ENCODE measurements around the gene SEMA5A.

SEMA5A gene

DNA sequence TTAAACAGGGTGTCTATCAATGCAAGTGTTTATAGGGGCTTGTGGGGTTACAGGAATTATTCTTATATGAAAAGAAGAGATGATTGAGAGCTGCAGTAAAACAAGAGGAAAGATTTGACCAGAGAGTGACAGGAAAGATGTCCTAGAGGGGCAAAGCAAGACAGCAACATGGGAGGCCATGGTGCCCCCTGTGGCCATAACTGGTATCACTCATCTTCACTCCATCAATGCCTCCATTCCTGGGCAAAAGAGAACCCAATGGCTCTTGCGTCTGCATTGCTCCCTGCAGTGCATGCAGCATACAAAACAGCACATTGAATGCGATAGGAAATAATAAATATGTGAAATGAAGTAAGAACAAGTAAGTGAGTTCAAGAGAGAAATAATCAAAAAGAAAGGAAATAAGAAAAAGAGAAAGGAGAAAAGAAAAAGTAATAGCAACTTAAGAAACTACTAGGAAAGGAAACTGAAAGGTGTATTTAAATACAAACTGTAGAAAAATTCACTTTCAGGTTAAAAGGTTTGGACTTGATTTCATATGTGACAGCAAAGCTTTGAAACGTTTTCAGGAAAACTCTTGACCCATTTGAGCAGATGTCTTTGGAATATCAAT lies 206.6 kb downstream of the SEMA5A start:
- H3K9me3 ChIP-seq (ENCODE audit: control insufficient read depth, insufficient read depth, low read depth, low read length): no peaks in the 10 kb centered on the region
- H3K4me3 ChIP-seq (ENCODE audit: low read depth, low read length): no peak overlapping the region
- H3K27ac ChIP-seq (ENCODE audit: extremely low read depth, low read depth, low read length): no peak overlapping the region
- TF ChIP-seq PRDM1 (tag by site-specific recombination; IDR thresholded peaks at IDR 0.05) (peak; percentile 73; the same call in 1 of the 2 replicates), ZNF350 (tag by site-specific recombination; IDR thresholded peaks at IDR 0.05) (no peak)
- no peaks in the 10 kb centered on the region for H3K36me3 ChIP-seq (ENCODE audit: control insufficient read depth in 2 of 2, insufficient read depth in 1 of 2, low read length in 2 of 2)
- ChIA-PET POLR2A (no interaction called here), CTCF (no interaction called here)
- H3K4me1 ChIP-seq (ENCODE audit: control insufficient read depth, insufficient read depth, low read length): no peaks in the 10 kb centered on the region

DNA sequence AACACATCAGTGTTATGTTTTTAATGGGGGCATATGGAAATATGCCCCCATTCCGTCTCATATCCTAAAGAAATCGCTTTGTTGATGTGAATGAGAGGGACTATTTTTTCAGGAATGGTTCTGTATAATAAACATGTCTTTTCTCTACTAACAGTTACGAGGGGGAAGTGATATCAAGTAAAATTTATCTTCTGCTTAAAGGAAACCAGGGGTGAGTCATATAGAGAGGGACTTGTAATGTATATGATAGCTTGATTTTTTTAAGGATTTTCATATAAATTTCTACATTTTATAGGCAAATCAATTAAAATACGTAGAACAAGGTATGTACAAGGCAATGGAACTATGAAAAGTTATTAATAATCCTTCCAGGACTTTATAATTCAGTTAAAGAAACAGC lies 207.1 kb downstream of the SEMA5A start:
- TF ChIP-seq ZNF501 (tag by site-specific recombination; IDR thresholded peaks at IDR 0.05) (no peak), PRDM1 (tag by site-specific recombination; IDR thresholded peaks at IDR 0.05) (no peak), KLF1 (tag by site-specific recombination; IDR thresholded peaks at IDR 0.05) (no peak), ZXDB (tag by site-specific recombination; IDR thresholded peaks at IDR 0.05) (no peak), SETDB1 (IDR thresholded peaks at IDR 0.05; ENCODE audit: insufficient read length, low read length) (no peak), ZNF768 (tag by site-specific recombination; IDR thresholded peaks at IDR 0.05) (no peak), ZNF394 (tag by site-specific recombination; IDR thresholded peaks at IDR 0.05; ENCODE audit: borderline replicate concordance) (no peak), ZNF48 (tag by site-specific recombination; IDR thresholded peaks at IDR 0.05) (no peak), MYNN (tag by site-specific recombination; IDR thresholded peaks at IDR 0.05; ENCODE audit: borderline replicate concordance) (no peak), ZNF324 (tag by site-specific recombination; IDR thresholded peaks at IDR 0.05) (no peak), ZNF585B (tag by site-specific recombination; IDR thresholded peaks at IDR 0.05) (no peak), ZNF785 (tag by site-specific recombination; IDR thresholded peaks at IDR 0.05) (no peak)
- TF ChIP-seq, protein P1, sequence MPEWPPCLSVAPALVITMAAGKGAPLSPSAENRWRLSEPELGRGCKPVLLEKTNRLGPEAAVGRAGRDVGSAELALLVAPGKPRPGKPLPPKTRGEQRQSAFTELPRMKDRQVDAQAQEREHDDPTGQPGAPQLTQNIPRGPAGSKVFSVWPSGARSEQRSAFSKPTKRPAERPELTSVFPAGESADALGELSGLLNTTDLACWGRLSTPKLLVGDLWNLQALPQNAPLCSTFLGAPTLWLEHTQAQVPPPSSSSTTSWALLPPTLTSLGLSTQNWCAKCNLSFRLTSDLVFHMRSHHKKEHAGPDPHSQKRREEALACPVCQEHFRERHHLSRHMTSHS (tag by site-specific recombination; IDR thresholded peaks at IDR 0.05): no peak
- no peaks in the 10 kb centered on the region for H3K4me1 ChIP-seq (ENCODE audit: control insufficient read depth, insufficient read depth, low read length)
- no peaks in the 10 kb centered on the region for H3K9me3 ChIP-seq (ENCODE audit: control insufficient read depth, insufficient read depth, low read depth, low read length)
- CTCF ChIA-PET: interaction anchor here (0.6 to 0.7 kb wide), 2 partner anchors 365 to 409 kb away, joined by 3 read pairs; no protein-coding TSS in a partner anchor
- H3K27ac ChIP-seq (ENCODE audit: extremely low read depth, low read depth, low read length): no peak overlapping the region
- no peak overlapping the region for H3K4me3 ChIP-seq (ENCODE audit: low read depth, low read length)
- H3K36me3 ChIP-seq (ENCODE audit: control insufficient read depth in 2 of 2, insufficient read depth in 1 of 2, low read length in 2 of 2): no peaks in the 10 kb centered on the region
- POLR2A ChIA-PET: no interaction called here

DNA sequence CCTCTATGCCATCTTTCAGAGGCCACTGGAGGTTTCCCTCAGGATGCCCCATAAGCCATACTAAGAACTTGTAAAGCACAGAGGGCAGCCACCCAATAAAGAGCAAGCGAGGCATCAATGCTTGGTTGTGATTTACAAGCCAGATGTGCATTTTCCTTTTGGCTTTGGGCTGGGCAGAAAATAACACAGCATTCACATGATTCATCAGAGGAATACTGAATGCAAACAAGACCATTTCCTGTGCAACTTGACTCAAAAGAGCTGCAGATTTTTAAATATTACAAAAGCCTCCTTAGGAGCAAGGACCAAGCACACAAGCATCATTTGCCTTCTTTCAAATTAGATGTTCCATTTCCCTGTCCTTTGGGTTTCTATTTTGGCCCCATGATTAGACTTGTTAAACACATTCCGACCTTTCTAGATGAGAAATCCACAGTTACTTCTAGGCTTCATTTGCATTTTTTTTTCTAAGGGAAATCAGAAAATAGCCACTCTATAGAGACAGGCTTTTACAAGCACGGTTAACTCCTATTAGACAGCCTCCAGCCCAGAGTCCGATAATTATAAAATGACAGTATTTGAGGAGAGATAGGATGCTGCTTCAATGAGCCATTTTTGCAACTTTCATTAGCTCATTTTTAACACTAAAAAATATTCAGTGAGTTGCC lies 207.8 kb downstream of the SEMA5A start:
- ChIA-PET POLR2A (no interaction called here), CTCF (interaction anchor here (0.5 to 0.7 kb wide), 3 partner anchors 39 to 410 kb away, joined by 3 read pairs; no protein-coding TSS in a partner anchor)
- H3K27ac ChIP-seq (ENCODE audit: extremely low read depth, low read depth, low read length): no peak overlapping the region
- TF ChIP-seq ZNF530 (tag by site-specific recombination; IDR thresholded peaks at IDR 0.05; ENCODE audit: low read depth) (no peak), ZNF658 (tag by site-specific recombination; IDR thresholded peaks at IDR 0.05) (no peak), ZNF626 (tag by site-specific recombination; IDR thresholded peaks at IDR 0.05) (no peak), IKZF3 (tag by site-specific recombination; IDR thresholded peaks at IDR 0.05) (no peak), ZBTB20 (tag by site-specific recombination; IDR thresholded peaks at IDR 0.05) (no peak), PRDM1 (tag by site-specific recombination; IDR thresholded peaks at IDR 0.05) (no peak), ZNF48 (tag by site-specific recombination; IDR thresholded peaks at IDR 0.05) (no peak), WT1 (tag by site-specific recombination; IDR thresholded peaks at IDR 0.05) (no peak), ZNF174 (tag by site-specific recombination; IDR thresholded peaks at IDR 0.05) (no peak), PBX3 (CRISPR knock-in tag; IDR thresholded peaks at IDR 0.05) (no peak), ZNF214 (tag by site-specific recombination; IDR thresholded peaks at IDR 0.05; ENCODE audit: borderline replicate concordance) (no peak), ZIC2 (tag by site-specific recombination; IDR thresholded peaks at IDR 0.05) (no peak)
- TF ChIP-seq, protein P2, sequence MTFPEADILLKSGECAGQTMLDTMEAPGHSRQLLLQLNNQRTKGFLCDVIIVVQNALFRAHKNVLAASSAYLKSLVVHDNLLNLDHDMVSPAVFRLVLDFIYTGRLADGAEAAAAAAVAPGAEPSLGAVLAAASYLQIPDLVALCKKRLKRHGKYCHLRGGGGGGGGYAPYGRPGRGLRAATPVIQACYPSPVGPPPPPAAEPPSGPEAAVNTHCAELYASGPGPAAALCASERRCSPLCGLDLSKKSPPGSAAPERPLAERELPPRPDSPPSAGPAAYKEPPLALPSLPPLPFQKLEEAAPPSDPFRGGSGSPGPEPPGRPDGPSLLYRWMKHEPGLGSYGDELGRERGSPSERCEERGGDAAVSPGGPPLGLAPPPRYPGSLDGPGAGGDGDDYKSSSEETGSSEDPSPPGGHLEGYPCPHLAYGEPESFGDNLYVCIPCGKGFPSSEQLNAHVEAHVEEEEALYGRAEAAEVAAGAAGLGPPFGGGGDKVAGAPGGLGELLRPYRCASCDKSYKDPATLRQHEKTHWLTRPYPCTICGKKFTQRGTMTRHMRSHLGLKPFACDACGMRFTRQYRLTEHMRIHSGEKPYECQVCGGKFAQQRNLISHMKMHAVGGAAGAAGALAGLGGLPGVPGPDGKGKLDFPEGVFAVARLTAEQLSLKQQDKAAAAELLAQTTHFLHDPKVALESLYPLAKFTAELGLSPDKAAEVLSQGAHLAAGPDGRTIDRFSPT (tag by site-specific recombination; IDR thresholded peaks at IDR 0.05): no peak

More for the DNA sequence above, 207.8 kb downstream of the SEMA5A start:
- Histone ChIP-seq H3K4me1 (ENCODE audit: control insufficient read depth, insufficient read depth, low read length) (no peaks in the 10 kb centered on the region), H3K9me3 (ENCODE audit: control insufficient read depth, insufficient read depth, low read depth, low read length) (no peaks in the 10 kb centered on the region), H3K36me3 (ENCODE audit: control insufficient read depth in 2 of 2, insufficient read depth in 1 of 2, low read length in 2 of 2) (no peaks in the 10 kb centered on the region), H3K4me3 (ENCODE audit: low read depth, low read length) (no peak overlapping the region)
